Stomach (tissue), 9 donors: ENCODE measurements around the gene HOXB6. TPM values are rescaled to one million over a fixed set of nuclear protein-coding genes. Genes with fewer than 3 reads are reported as not detected.
A peak's percentile ranks its signal among the peaks of the same experiment; 100 is the strongest.

ENCODE experiments used
- DNase-seq, 2 donors: peaks; one replicate each; pipeline versions ENCODE4 v3.0.0 to v3.0.0-alpha.2; 2013 to 2019
- H3K27ac ChIP-seq, 5 donors: fragments of 200-600 bp in 4 of 5; sonication (generic) in 4 of 5; one replicate each; pipeline ENCODE4 v1.5.1; 2013 to 2019; ENCODE audit warnings: mild to moderate bottlenecking in 1 of 5, moderate library complexity in 1 of 5
- H3K27me3 ChIP-seq, 3 donors: fragments of 200-600 bp; sonication (generic); one replicate each; pipeline ENCODE4 v1.5.1; 2017 to 2019; ENCODE audit warnings: mixed run types in 1 of 3
- H3K36me3 ChIP-seq, 4 donors: fragments of 200-600 bp; sonication (generic); 1 replicate in 3 of 4; 2 replicates in 1 of 4; pipeline ENCODE4 v1.5.1; 2016 to 2019
- H3K4me1 ChIP-seq, 4 donors: fragments of 200-600 bp; sonication (generic); one replicate each; pipeline ENCODE4 v1.5.1; 2016 to 2019
- H3K4me3 ChIP-seq, 4 donors: fragments of 200-600 bp; sonication (generic) in 3 of 4; one replicate each; pipeline ENCODE4 v1.5.1; 2016 to 2019; ENCODE audit warnings: mild to moderate bottlenecking in 1 of 4
- H3K9me3 ChIP-seq, 4 donors: fragments of 200-600 bp; sonication (generic); one replicate each; pipeline ENCODE4 v1.5.1; 2016 to 2019
- CTCF ChIP-seq, 7 experiments: fragments of 450-650 bp in 4 of 7; fragments of 200-600 bp in 3 of 7; sonication (generic) in 3 of 7; IDR thresholded peaks; one replicate each; pipeline ENCODE4 v1.5.1; 2016 to 2019; ENCODE audit warnings: antibody characterized with exemption in 7 of 7, control low read depth in 2 of 7, mild to moderate bottlenecking in 1 of 7
- EP300 ChIP-seq: sonication (generic); formaldehyde crosslinking; IDR thresholded peaks from one replicate; pipeline ENCODE4 v1.6.1; 2017; ENCODE audit warnings: antibody characterized with exemption
- POLR2A ChIP-seq, 4 donors: fragments of 450-650 bp; IDR thresholded peaks; one replicate each; pipeline ENCODE4 v1.6.1; 2016; ENCODE audit warnings: antibody characterized with exemption in 4 of 4, control low read depth in 2 of 4, mild to moderate bottlenecking in 1 of 4, moderate library complexity in 1 of 4
- POLR2AphosphoS5 ChIP-seq, 3 donors: sonication (generic); formaldehyde crosslinking; IDR thresholded peaks; one replicate each; pipeline ENCODE4 v1.6.1; 2016; ENCODE audit warnings: antibody characterized with exemption in 3 of 3
- WGBS, 5 donors: extraction: QIAGEN DNeasy Blood & Tissue Kit in 3 of 5; methylation state at CpG; one replicate each; pipeline versions ENCODE4 v1.1.5 to v1.1.7; 2013 to 2018; 5-methylcytosine and 5-hydroxymethylcytosine counted together
- intact Hi-C: fragments of 100-400 bp; cut with DNase I; formaldehyde crosslinking; loops from one replicate; pipeline ENCODE4 v1.15.1; 2023; ENCODE audit warnings: low total_unique reads
- polyA plus RNA-seq, 3 donors: library from polyadenylated mRNA; stranded (reverse); fragments of 200-250 nt; gene quantifications; one replicate each; pipeline ENCODE4 v1.2.3, GENCODE V29; 2013
- total RNA-seq, 5 donors: library from RNA; depleted of rRNA; stranded (reverse); fragments of >200 nt; gene quantifications; one replicate each; pipeline versions ENCODE4 v1.1.0 to v1.2.3, GENCODE V29; 2014 to 2016
- donor health status: healthy with polysubstance abuse.
- donor health status: Bipolar disorder and iron deficiency.
- donor health status: healthy.

The HOXB6 gene
- total and polyA plus RNA-seq, 8 donors = 4.2 to 150 (median 10.9) TPM

DNA sequence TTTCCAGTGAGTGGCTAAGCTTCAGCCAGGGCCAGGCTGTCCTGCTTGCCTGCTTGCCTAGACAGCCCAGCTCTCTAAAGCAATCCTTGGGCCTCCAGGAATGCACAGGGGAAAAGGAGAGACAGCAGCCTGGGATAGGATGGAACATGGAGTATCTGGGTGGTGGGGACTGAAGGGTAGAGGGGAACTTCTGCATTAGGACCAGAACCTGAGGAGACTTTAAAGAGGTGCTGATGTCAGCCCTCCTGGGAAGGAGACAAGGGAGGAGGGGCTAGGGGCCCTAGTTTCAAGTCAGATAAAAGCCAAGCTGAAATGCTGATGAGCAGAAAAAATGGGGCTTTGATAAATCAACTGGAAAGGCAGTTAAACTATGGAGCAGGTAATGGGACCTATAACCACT, 4.2 kb upstream of the HOXB6 start:
- intact Hi-C loops = no loop called here

DNA sequence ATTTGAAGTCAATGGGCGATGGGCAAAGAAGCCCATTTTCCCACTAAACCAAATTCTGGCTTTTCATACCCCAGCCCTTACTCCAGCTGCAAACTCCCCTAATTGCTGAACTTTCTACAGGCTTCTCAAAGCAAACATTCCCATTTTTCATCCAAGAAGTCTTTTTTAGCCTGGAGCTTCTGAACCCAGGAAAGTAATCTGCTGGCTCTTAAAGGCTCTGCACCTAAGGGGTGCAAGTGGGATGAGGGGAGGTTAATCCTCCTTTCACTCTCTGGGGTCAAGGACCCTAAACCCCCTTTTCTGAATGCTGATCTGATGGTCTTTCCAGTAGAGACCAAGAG, 3.7 kb upstream of the HOXB6 start:
- peak overlapping the region in 2 of 5 donors; percentile 93 to 95 for H3K27ac ChIP-seq
- peaks cover 0 to 100% (median 100%) of the 10 kb centered on the region in 3 donors for H3K27me3 ChIP-seq
- H3K4me3 ChIP-seq = no peak overlapping the region
- TF ChIP-seq EP300 (no peak), POLR2AphosphoS5 (IDR thresholded peaks at IDR 0.05) (no peak), POLR2A (IDR thresholded peaks at IDR 0.05) (no peak), CTCF (IDR thresholded peaks at IDR 0.05) (no peak)
- WGBS, 5 donors = 78 to 84% (median 83%) methylated on average over 1 of the region's 1 CpG
- DNase-seq = no peak
- peaks cover 0 to 3% (median 0%) of the 10 kb centered on the region in 4 donors for H3K9me3 ChIP-seq
- H3K4me1 ChIP-seq = peaks cover 20 to 44% (median 38%) of the 10 kb centered on the region in 4 donors
- H3K36me3 ChIP-seq = no peaks in the 10 kb centered on the region
- intact Hi-C loops = no loop called here

More for the DNA sequence above, 4.2 kb upstream of the HOXB6 start:
- Histone ChIP-seq H3K27me3 (peaks cover 0 to 100% (median 100%) of the 10 kb centered on the region in 3 donors), H3K9me3 (peaks cover 0 to 3% (median 0%) of the 10 kb centered on the region in 4 donors), H3K36me3 (no peaks in the 10 kb centered on the region), H3K27ac (peak overlapping the region in 2 of 5 donors; percentile 88 to 93), H3K4me1 (peaks cover 26 to 49% (median 43%) of the 10 kb centered on the region in 4 donors), H3K4me3 (peak overlapping the region in 2 of 4 donors; percentile 61 to 62)
- TF ChIP-seq POLR2A (IDR thresholded peaks at IDR 0.05) (no peak), CTCF (IDR thresholded peaks at IDR 0.05) (no peak), POLR2AphosphoS5 (IDR thresholded peaks at IDR 0.05) (no peak), EP300 (no peak)
- no peak for DNase-seq

- intact Hi-C loops = no loop called here
- H3K27ac ChIP-seq = peak overlapping the region in 2 of 5 donors; percentile 81 to 95
- H3K27me3 ChIP-seq = peaks cover 0 to 100% (median 100%) of the 10 kb centered on the region in 3 donors
Observed at GRCh38 chr17:48606892-48607614, 2.3 kb upstream of the HOXB6 start.

More at GRCh38 chr17:48606892-48607614, 2.3 kb upstream of the HOXB6 start:
- 40 to 65% (median 57%) methylated on average over 9 of the region's 9 CpGs for WGBS, 5 donors
- Histone ChIP-seq H3K4me3 (no peak overlapping the region), H3K4me1 (peaks cover 11 to 45% (median 37%) of the 10 kb centered on the region in 4 donors), H3K36me3 (no peaks in the 10 kb centered on the region), H3K9me3 (peaks cover 0 to 3% (median 0%) of the 10 kb centered on the region in 4 donors)
- no peak for DNase-seq
- TF ChIP-seq EP300 (no peak), POLR2A (IDR thresholded peaks at IDR 0.05) (no peak), POLR2AphosphoS5 (IDR thresholded peaks at IDR 0.05) (no peak), CTCF (IDR thresholded peaks at IDR 0.05) (no peak)
